GM12865 (cell line): ENCODE data around the gene ADARB2.
"Not testable (repeated sequence)": the region's sequence is repeated elsewhere in the genome, so short reads cannot be mapped to it uniquely, and the experiment has no call there.

Experiments
- DNase-seq: peaks from one replicate; pipeline ENCODE4 v3.0.0; 2010; ENCODE audit warnings: low read depth
- H3K4me3 ChIP-seq: 2 replicates; pipeline ENCODE4 v1.5.1; 2011; ENCODE audit warnings: mild to moderate bottlenecking, low read depth, low read length, control low read depth
- TF ChIP-seq, protein P1 (sequence below): IDR thresholded peaks from 2 replicates; pipeline ENCODE4 v1.5.1; 2011; ENCODE audit warnings: low read length, control low read depth, low read depth, inconsistent platforms; ENCODE audit not compliant: insufficient read depth; ENCODE audit errors: missing control alignments

Gene ADARB2

DNA sequence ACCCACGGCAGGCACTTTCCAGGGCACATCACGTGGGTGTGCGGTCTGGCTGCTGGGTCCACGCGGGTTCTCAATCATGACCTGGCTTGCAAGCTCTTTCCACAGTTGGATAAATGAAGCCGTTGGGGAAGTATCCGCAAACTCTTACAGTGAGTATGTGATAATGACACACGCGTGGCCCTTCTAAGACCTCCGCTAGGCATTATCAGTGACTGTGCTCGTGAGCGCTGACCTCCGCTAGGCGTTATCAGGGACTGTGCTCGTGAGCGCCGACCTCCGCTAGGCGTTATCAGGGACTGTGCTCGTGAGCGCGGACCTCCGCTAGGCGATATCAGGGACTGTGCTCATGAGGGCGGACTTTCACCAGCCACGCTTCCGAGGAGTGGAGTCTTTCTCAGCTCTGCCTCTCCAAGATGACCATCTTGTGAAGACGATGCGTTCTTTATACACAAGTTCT is 574.1 kb downstream of the ADARB2 start:
- DNase-seq: no peak
- TF ChIP-seq, protein P1, sequence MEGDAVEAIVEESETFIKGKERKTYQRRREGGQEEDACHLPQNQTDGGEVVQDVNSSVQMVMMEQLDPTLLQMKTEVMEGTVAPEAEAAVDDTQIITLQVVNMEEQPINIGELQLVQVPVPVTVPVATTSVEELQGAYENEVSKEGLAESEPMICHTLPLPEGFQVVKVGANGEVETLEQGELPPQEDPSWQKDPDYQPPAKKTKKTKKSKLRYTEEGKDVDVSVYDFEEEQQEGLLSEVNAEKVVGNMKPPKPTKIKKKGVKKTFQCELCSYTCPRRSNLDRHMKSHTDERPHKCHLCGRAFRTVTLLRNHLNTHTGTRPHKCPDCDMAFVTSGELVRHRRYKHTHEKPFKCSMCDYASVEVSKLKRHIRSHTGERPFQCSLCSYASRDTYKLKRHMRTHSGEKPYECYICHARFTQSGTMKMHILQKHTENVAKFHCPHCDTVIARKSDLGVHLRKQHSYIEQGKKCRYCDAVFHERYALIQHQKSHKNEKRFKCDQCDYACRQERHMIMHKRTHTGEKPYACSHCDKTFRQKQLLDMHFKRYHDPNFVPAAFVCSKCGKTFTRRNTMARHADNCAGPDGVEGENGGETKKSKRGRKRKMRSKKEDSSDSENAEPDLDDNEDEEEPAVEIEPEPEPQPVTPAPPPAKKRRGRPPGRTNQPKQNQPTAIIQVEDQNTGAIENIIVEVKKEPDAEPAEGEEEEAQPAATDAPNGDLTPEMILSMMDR: no peak
- no peak overlapping the region for H3K4me3 ChIP-seq

- TF ChIP-seq, protein P1: no peak
- no peak overlapping the region for H3K4me3 ChIP-seq
- no peak for DNase-seq
Observed at GRCh38 chr10:1162481-1163203, 574.7 kb downstream of the ADARB2 start.

GRCh38 chr10:1161315-1161673 is 576.0 kb downstream of the ADARB2 start:
- H3K4me3 ChIP-seq, DNase-seq: not testable (repeated sequence)

DNA sequence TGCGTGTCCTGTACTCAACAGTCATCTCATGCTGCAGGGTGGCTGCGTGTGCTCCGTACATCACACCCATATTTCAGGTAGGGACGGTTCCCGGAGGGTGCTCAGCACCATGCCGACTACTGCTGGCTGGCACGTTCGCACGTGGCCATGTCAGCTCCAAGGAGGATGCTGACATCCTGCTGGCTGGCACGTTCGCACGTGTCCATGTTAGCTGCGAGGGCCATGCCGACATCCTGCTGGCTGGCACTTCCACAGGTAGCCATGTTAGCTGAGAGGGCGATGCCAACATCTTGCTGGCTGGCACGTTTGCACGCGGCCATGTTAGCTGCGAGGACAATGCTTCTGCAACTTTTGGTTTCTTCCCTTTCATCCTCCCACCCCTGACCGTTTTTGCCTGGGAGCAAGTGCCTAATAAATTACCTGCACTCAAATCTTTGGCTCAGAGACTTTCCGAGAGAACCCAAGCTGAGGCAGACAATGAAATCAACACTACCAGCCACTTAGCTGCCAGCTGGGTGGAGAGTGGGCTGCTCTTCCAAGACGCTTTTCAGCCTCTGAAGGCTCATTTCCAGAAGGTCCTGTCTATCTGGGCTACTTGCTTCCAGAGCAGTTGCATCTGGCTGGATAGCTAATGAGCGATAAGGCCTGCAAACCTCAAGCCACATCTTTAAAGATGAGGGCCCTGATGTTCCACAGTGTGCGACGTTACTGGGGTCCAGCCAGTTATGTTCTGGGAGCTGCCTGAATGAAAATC is 576.6 kb downstream of the ADARB2 start:
- H3K4me3 ChIP-seq: no peak overlapping the region
- TF ChIP-seq, protein P1: no peak
- no peak for DNase-seq

GRCh38 chr10:1159131-1160061 is 577.9 kb downstream of the ADARB2 start:
- H3K4me3 ChIP-seq: no peak overlapping the region
- no peak for DNase-seq
- TF ChIP-seq, protein P1: no peak

- DNase-seq, H3K4me3 ChIP-seq: not testable (repeated sequence)
Observed at GRCh38 chr10:1158536-1158935, 578.8 kb downstream of the ADARB2 start.

GRCh38 chr10:1158066-1158465 is 579.3 kb downstream of the ADARB2 start:
- TF ChIP-seq, protein P1: no peak
- DNase-seq: no peak
- no peak overlapping the region for H3K4me3 ChIP-seq
